ENCODE data around the gene ZFP1. TPM values are rescaled to one million over a fixed set of nuclear protein-coding genes. Genes with fewer than 3 reads are reported as not detected.

Gene ZFP1
- total and polyA plus RNA-seq, 9 of the 15 experiments (the other 6 are each of a cell fraction or from before 2014, with no cell fraction given) = 2.6 to 14.7 (median 11.6) TPM

DNA sequence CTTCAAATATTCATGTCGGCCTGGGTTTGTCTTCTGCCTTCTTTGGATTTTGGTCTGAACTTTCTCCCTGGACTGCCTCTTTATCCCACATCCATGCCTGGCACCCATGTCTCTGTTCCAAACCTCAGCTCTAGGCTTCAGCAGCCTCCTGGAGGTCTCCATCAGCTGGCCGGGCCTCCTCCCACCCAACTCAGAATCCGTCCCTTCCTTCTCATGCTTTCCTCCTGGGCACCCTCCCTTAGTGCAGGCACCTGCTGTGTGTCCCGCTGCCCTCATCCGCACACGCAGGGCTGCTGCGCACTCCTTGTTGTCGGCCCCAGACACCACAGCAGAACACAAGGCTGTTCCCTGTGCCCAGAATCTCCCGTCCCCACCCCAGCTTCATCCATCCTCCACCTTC, 45.7 kb upstream of the ZFP1 start (continued):
- no peak for TF ChIP-seq XRCC3 (IDR thresholded peaks at IDR 0.05)
- TF ChIP-seq, protein P1, sequence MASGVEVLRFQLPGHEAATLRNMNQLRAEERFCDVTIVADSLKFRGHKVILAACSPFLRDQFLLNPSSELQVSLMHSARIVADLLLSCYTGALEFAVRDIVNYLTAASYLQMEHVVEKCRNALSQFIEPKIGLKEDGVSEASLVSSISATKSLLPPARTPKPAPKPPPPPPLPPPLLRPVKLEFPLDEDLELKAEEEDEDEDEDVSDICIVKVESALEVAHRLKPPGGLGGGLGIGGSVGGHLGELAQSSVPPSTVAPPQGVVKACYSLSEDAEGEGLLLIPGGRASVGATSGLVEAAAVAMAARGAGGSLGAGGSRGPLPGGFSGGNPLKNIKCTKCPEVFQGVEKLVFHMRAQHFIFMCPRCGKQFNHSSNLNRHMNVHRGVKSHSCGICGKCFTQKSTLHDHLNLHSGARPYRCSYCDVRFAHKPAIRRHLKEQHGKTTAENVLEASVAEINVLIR (CRISPR knock-in tag; IDR thresholded peaks at IDR 0.05) = no peak
- TF ChIP-seq, protein P2, sequence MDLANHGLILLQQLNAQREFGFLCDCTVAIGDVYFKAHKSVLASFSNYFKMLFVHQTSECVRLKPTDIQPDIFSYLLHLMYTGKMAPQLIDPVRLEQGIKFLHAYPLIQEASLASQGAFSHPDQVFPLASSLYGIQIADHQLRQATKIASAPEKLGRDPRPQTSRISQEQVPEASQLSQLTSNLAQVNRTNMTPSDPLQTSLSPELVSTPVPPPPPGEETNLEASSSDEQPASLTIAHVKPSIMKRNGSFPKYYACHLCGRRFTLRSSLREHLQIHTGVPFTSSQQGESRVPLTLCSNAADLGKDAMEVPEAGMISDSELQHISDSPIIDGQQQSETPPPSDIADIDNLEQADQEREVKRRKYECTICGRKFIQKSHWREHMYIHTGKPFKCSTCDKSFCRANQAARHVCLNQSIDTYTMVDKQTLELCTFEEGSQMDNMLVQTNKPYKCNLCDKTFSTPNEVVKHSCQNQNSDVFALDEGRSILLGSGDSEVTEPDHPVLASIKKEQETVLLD (IDR thresholded peaks at IDR 0.05) = no peak

GRCh38 chr16:75103994-75104393, 44.3 kb upstream of the ZFP1 start:
- 70% methylated on average over 5 of the region's 5 CpGs for WGBS (ENCODE audit: insufficient coverage, low coverage, missing lambda C conversion rate)
- BruUV-seq (replicated peaks) = no TSS peak
- no peak for TF ChIP-seq ZNF133 (CRISPR knock-in tag; IDR thresholded peaks at IDR 0.05)
- TF ChIP-seq BCOR (IDR thresholded peaks at IDR 0.05) = peak; percentile 75
- TF ChIP-seq TAF7 (tag; IDR thresholded peaks at IDR 0.05) = no peak
- no peak for TF ChIP-seq XRCC5 (IDR thresholded peaks at IDR 0.05; ENCODE audit: low read depth, low read length)
- no peak for TF ChIP-seq GTF2E2 (tag; IDR thresholded peaks at IDR 0.05)
- no peak for TF ChIP-seq RBM25 (IDR thresholded peaks at IDR 0.05; ENCODE audit: low read depth, low read length, severe bottlenecking)
- no peak for TF ChIP-seq SUPT5H (IDR thresholded peaks at IDR 0.05)
- peak; percentile 43 to 61; a peak in 3 of 4 replicates for TF ChIP-seq KDM1A (IDR thresholded peaks at IDR 0.05)
- no peak for TF ChIP-seq NFATC3 (IDR thresholded peaks at IDR 0.05)
- TF ChIP-seq KLF6 (CRISPR knock-in tag; IDR thresholded peaks at IDR 0.05; ENCODE audit: borderline replicate concordance) = no peak
- TF ChIP-seq RCOR1 (IDR thresholded peaks at IDR 0.05; ENCODE audit: borderline replicate concordance in 1 of 2, low read depth in 2 of 2, low read length in 2 of 2) = no peak
- no peak for TF ChIP-seq IFI16 (CRISPR knock-in tag; IDR thresholded peaks at IDR 0.05)
- TF ChIP-seq ZNF146 (CRISPR knock-in tag; IDR thresholded peaks at IDR 0.05; ENCODE audit: unreplicated experiment) = peak; percentile 99
- TF ChIP-seq PHF21A (IDR thresholded peaks at IDR 0.05; ENCODE audit: borderline replicate concordance, low read depth) = no peak
- TF ChIP-seq ZSCAN32 (CRISPR knock-in tag; IDR thresholded peaks at IDR 0.05) = no peak
- no peak for TF ChIP-seq GABPB2 (CRISPR knock-in tag; conservative IDR thresholded peaks at IDR 0.05)
- no peak for TF ChIP-seq PRPF4 (IDR thresholded peaks at IDR 0.05; ENCODE audit: insufficient read depth, low read depth, low read length, poor library complexity, severe bottlenecking)
- TF ChIP-seq EWSR1 (IDR thresholded peaks at IDR 0.05; ENCODE audit: borderline replicate concordance, low read depth, partially characterized antibody) = no peak
- no peak for TF ChIP-seq CBX3 (IDR thresholded peaks at IDR 0.05; ENCODE audit: borderline replicate concordance in 1 of 2, low read length in 2 of 2)
- TF ChIP-seq, protein P3, sequence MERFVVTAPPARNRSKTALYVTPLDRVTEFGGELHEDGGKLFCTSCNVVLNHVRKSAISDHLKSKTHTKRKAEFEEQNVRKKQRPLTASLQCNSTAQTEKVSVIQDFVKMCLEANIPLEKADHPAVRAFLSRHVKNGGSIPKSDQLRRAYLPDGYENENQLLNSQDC (CRISPR knock-in tag; IDR thresholded peaks at IDR 0.05) = no peak

More at GRCh38 chr16:75103994-75104393, 44.3 kb upstream of the ZFP1 start:
- ChIA-PET CTCF (ENCODE audit: low intra/inter-chr PET ratio) (no interaction called here), POLR2A (no interaction called here)
- no peak overlapping the region for H3K4me3 ChIP-seq
- H3K9me3 ChIP-seq (replicated peaks; ENCODE audit: control insufficient read depth, insufficient read depth, low read depth, low read length) = no peaks in the 10 kb centered on the region
- no peak for FAIRE-seq
- no peak overlapping the region for H3K9ac ChIP-seq (ENCODE audit: insufficient read depth in 1 of 2, low read depth in 2 of 2, low read length in 2 of 2)
- in situ Hi-C loops (cut with MboI) (no loop called here), intact Hi-C loops (cut with micrococcal nuclease) (no loop called here)
- no peak for ATAC-seq
- H3K4me2 ChIP-seq (ENCODE audit: insufficient read depth, low read length) = no peak overlapping the region
- peaks cover 21% of the 10 kb centered on the region; the same call in 2 of the 3 replicates for H3K36me3 ChIP-seq (ENCODE audit: control insufficient read depth, insufficient read depth, low read length)
- no peaks in the 10 kb centered on the region; the same call in 2 of the 3 replicates for H3K79me2 ChIP-seq (ENCODE audit: control insufficient read depth, insufficient read depth, low read length)
- no peaks in the 10 kb centered on the region for H3K27me3 ChIP-seq (ENCODE audit: control insufficient read depth in 2 of 2, insufficient read depth in 2 of 2, low read length in 2 of 2)
- H4K20me1 ChIP-seq (replicated peaks; ENCODE audit: control insufficient read depth, insufficient read depth, low read length) = no peaks in the 10 kb centered on the region
- H3K4me1 ChIP-seq (replicated peaks in 1 of 2; ENCODE audit: control insufficient read depth in 2 of 2, insufficient read depth in 2 of 2, low read length in 2 of 2) = peaks cover 12% of the 10 kb centered on the region in 2 experiments
- H3K9me1 ChIP-seq (ENCODE audit: control insufficient read depth, insufficient read depth, low read length) = no peaks in the 10 kb centered on the region
- no peak for DNase-seq (ENCODE audit: extremely low read depth in 1 of 4, low spot score in 3 of 4)
- no peak overlapping the region for H3K27ac ChIP-seq (ENCODE audit: extremely low read depth, low read depth, low read length)
- H2AFZ ChIP-seq (ENCODE audit: low read depth, low read length) = no peak overlapping the region

Measured in K562 (cell line).